Stimulated activated naive CD8-positive, alpha-beta T cell treated with anti-CD3 and anti-CD28 coated beads, Interleukin-15, amount 100 ng/mL, for 72 hours (primary cell): ENCODE measurements around the gene AQP6.

Experiments used
- ATAC-seq: fragments of 150-1000 bp; cut with Tn5 transposase; 2 replicates; pipeline ENCODE4 v1.10.0; 2021; ENCODE audit warnings: mild to moderate bottlenecking, moderate library complexity
- DNase-seq, 2 donors: peaks; one replicate each; pipeline ENCODE4 v3.0.0; 2021 to 2022
- H3K27ac Mint-ChIP-seq, 2 donors: one replicate each; pipeline ENCODE4 v1.8.0; 2022; ENCODE audit warnings: mild to moderate bottlenecking in 2 of 2, mixed read lengths in 2 of 2, moderate library complexity in 2 of 2
- H3K27me3 Mint-ChIP-seq: one replicate; pipeline ENCODE4 v1.8.0; 2022; ENCODE audit warnings: mixed read lengths
- H3K4me1 Mint-ChIP-seq: one replicate; pipeline ENCODE4 v1.8.0; 2022; ENCODE audit warnings: mild to moderate bottlenecking, mixed read lengths
- H3K4me3 Mint-ChIP-seq, 2 donors: one replicate each; pipeline ENCODE4 v1.8.0; 2022; ENCODE audit warnings: mild to moderate bottlenecking in 2 of 2, mixed read lengths in 2 of 2, moderate library complexity in 1 of 2
- H3K9me3 Mint-ChIP-seq, 2 donors: one replicate each; pipeline ENCODE4 v1.8.0; 2022; ENCODE audit warnings: mixed read lengths in 2 of 2

AQP6 gene

GRCh38 chr12:49970658-49971057 lies 2.1 kb upstream of the AQP6 start:
- no peaks in the 10 kb centered on the region for H3K9me3 Mint-ChIP-seq
- no peak for DNase-seq
- H3K27ac Mint-ChIP-seq, result no peak overlapping the region
- peaks cover 10% of the 10 kb centered on the region for H3K27me3 Mint-ChIP-seq
- no peak overlapping the region for H3K4me3 Mint-ChIP-seq
- H3K4me1 Mint-ChIP-seq, result peaks cover 7% of the 10 kb centered on the region
- no peak for ATAC-seq

- H3K9me3 Mint-ChIP-seq, result no peaks in the 10 kb centered on the region
- H3K4me1 Mint-ChIP-seq, result peaks cover 7% of the 10 kb centered on the region
- peaks cover 5% of the 10 kb centered on the region for H3K27me3 Mint-ChIP-seq
- no peak overlapping the region for H3K4me3 Mint-ChIP-seq
- no peak for ATAC-seq
- no peak for DNase-seq
- no peak overlapping the region for H3K27ac Mint-ChIP-seq
Observed at GRCh38 chr12:49971141-49971540, 1.6 kb upstream of the AQP6 start.

- DNase-seq (no peak), ATAC-seq (no peak)
- Mint-ChIP-seq H3K4me3 (no peak overlapping the region), H3K9me3 (no peaks in the 10 kb centered on the region), H3K4me1 (peaks cover 2% of the 10 kb centered on the region), H3K27me3 (no peaks in the 10 kb centered on the region), H3K27ac (no peak overlapping the region)
Observed at GRCh38 chr12:49972129-49972528, 618 bp upstream of the AQP6 start.

GRCh38 chr12:49973361-49973830 lies 649 bp downstream of the AQP6 start:
- Mint-ChIP-seq H3K4me3 (no peak overlapping the region), H3K9me3 (no peaks in the 10 kb centered on the region), H3K27ac (no peak overlapping the region), H3K4me1 (no peaks in the 10 kb centered on the region), H3K27me3 (no peaks in the 10 kb centered on the region)
- DNase-seq (no peak), ATAC-seq (no peak)

- ATAC-seq (no peak), DNase-seq (no peak)
- Mint-ChIP-seq H3K9me3 (no peaks in the 10 kb centered on the region), H3K4me1 (no peaks in the 10 kb centered on the region), H3K4me3 (no peak overlapping the region), H3K27ac (no peak overlapping the region), H3K27me3 (no peaks in the 10 kb centered on the region)
Observed at GRCh38 chr12:49974231-49974675, 1.5 kb downstream of the AQP6 start.

GRCh38 chr12:49974677-49975317 lies 2.0 kb downstream of the AQP6 start:
- H3K4me3 Mint-ChIP-seq, result no peak overlapping the region
- H3K9me3 Mint-ChIP-seq, result no peaks in the 10 kb centered on the region
- peak overlapping the region in 1 of 2 donors; percentile 30 for H3K27ac Mint-ChIP-seq
- DNase-seq (no peak), ATAC-seq (no peak)
- no peaks in the 10 kb centered on the region for H3K4me1 Mint-ChIP-seq
- H3K27me3 Mint-ChIP-seq, result no peaks in the 10 kb centered on the region

GRCh38 chr12:49975318-49975761 lies 2.6 kb downstream of the AQP6 start:
- Mint-ChIP-seq H3K9me3 (no peaks in the 10 kb centered on the region), H3K4me1 (no peaks in the 10 kb centered on the region), H3K4me3 (no peak overlapping the region), H3K27ac (peak overlapping the region in 1 of 2 donors; percentile 77), H3K27me3 (no peaks in the 10 kb centered on the region)
- no peak for DNase-seq
- no peak for ATAC-seq

GRCh38 chr12:49976557-49976956 lies 3.8 kb downstream of the AQP6 start:
- no peaks in the 10 kb centered on the region for H3K9me3 Mint-ChIP-seq
- H3K27me3 Mint-ChIP-seq, result no peaks in the 10 kb centered on the region
- H3K4me1 Mint-ChIP-seq, result no peaks in the 10 kb centered on the region
- ATAC-seq (no peak), DNase-seq (no peak)
- no peak overlapping the region for H3K4me3 Mint-ChIP-seq
- H3K27ac Mint-ChIP-seq, result no peak overlapping the region

- H3K4me3 Mint-ChIP-seq, result no peak overlapping the region
- ATAC-seq, result no peak
- no peaks in the 10 kb centered on the region for H3K27me3 Mint-ChIP-seq
- no peak for DNase-seq
- no peaks in the 10 kb centered on the region for H3K4me1 Mint-ChIP-seq
- H3K9me3 Mint-ChIP-seq, result no peaks in the 10 kb centered on the region
- no peak overlapping the region for H3K27ac Mint-ChIP-seq
Observed at GRCh38 chr12:49978125-49978524, 5.4 kb downstream of the AQP6 start.

GRCh38 chr12:49979016-49979586 lies 6.4 kb downstream of the AQP6 start:
- Mint-ChIP-seq H3K27ac (no peak overlapping the region), H3K4me1 (no peaks in the 10 kb centered on the region), H3K4me3 (no peak overlapping the region), H3K9me3 (no peaks in the 10 kb centered on the region), H3K27me3 (no peaks in the 10 kb centered on the region)
- no peak for DNase-seq
- ATAC-seq, result no peak

GRCh38 chr12:49979791-49980190 lies 7.0 kb downstream of the AQP6 start:
- Mint-ChIP-seq H3K9me3 (no peaks in the 10 kb centered on the region), H3K4me1 (no peaks in the 10 kb centered on the region), H3K27ac (no peak overlapping the region), H3K27me3 (no peaks in the 10 kb centered on the region), H3K4me3 (no peak overlapping the region)
- no peak for DNase-seq
- no peak for ATAC-seq

GRCh38 chr12:49980501-49981349 lies 8.0 kb downstream of the AQP6 start:
- H3K27me3 Mint-ChIP-seq, result no peaks in the 10 kb centered on the region
- H3K27ac Mint-ChIP-seq, result peak overlapping the region in 1 of 2 donors; percentile 38
- ATAC-seq (no peak), DNase-seq (peak in 1 of 2 donors; percentile 4)
- H3K4me3 Mint-ChIP-seq, result no peak overlapping the region
- peaks cover 1% of the 10 kb centered on the region for H3K4me1 Mint-ChIP-seq
- H3K9me3 Mint-ChIP-seq, result no peaks in the 10 kb centered on the region

GRCh38 chr12:49982246-49983087 lies 9.7 kb downstream of the AQP6 start:
- Mint-ChIP-seq H3K9me3 (no peaks in the 10 kb centered on the region), H3K27ac (no peak overlapping the region), H3K4me1 (peaks cover 10% of the 10 kb centered on the region), H3K27me3 (no peaks in the 10 kb centered on the region), H3K4me3 (no peak overlapping the region)
- DNase-seq, result no peak
- ATAC-seq, result no peak

GRCh38 chr12:49983892-49984291 lies 11.1 kb downstream of the AQP6 start:
- Mint-ChIP-seq H3K4me3 (no peak overlapping the region), H3K27ac (no peak overlapping the region), H3K9me3 (no peaks in the 10 kb centered on the region), H3K27me3 (no peaks in the 10 kb centered on the region), H3K4me1 (peaks cover 10% of the 10 kb centered on the region)
- no peak for ATAC-seq
- DNase-seq, result no peak
